ENCODE data around the gene PXT1.

Gene PXT1

GRCh38 chr6:36431197-36431596 lies 11.5 kb downstream of the PXT1 start:
- TF ChIP-seq, protein P1, sequence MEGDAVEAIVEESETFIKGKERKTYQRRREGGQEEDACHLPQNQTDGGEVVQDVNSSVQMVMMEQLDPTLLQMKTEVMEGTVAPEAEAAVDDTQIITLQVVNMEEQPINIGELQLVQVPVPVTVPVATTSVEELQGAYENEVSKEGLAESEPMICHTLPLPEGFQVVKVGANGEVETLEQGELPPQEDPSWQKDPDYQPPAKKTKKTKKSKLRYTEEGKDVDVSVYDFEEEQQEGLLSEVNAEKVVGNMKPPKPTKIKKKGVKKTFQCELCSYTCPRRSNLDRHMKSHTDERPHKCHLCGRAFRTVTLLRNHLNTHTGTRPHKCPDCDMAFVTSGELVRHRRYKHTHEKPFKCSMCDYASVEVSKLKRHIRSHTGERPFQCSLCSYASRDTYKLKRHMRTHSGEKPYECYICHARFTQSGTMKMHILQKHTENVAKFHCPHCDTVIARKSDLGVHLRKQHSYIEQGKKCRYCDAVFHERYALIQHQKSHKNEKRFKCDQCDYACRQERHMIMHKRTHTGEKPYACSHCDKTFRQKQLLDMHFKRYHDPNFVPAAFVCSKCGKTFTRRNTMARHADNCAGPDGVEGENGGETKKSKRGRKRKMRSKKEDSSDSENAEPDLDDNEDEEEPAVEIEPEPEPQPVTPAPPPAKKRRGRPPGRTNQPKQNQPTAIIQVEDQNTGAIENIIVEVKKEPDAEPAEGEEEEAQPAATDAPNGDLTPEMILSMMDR (IDR thresholded peaks at IDR 0.05; ENCODE audit: insufficient read depth, missing control alignments): no peak
- no peak for DNase-seq (ENCODE audit: insufficient read length, low spot score)
- FAIRE-seq: no peak

DNA sequence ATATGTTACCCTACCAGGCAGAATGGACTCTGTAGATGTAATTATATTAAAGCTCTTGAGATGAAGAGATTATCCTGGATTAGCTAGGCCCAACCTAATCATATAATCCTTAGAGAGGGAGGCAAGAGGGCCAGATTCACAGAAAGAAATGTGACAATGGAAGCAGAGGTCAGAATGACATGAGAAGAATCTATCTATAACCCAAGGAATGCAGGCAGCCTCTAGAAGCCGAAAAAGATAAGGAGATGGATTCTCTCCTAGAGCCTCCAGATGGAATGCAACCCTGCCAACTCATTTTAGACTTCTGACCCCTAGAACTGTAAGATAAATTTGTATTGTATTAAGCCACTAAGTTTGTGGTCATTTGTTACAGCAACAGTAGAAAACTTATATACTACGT lies 12.3 kb downstream of the PXT1 start:
- peak; percentile 45 for DNase-seq (ENCODE audit: insufficient read length, low spot score)
- FAIRE-seq: peak; percentile 94
- TF ChIP-seq, protein P1 (IDR thresholded peaks at IDR 0.05; ENCODE audit: insufficient read depth, missing control alignments): no peak

GRCh38 chr6:36428911-36429310 lies 13.7 kb downstream of the PXT1 start:
- DNase-seq (ENCODE audit: insufficient read length, low spot score): no peak
- TF ChIP-seq, protein P1 (IDR thresholded peaks at IDR 0.05; ENCODE audit: insufficient read depth, missing control alignments): no peak
- no peak for FAIRE-seq

DNA sequence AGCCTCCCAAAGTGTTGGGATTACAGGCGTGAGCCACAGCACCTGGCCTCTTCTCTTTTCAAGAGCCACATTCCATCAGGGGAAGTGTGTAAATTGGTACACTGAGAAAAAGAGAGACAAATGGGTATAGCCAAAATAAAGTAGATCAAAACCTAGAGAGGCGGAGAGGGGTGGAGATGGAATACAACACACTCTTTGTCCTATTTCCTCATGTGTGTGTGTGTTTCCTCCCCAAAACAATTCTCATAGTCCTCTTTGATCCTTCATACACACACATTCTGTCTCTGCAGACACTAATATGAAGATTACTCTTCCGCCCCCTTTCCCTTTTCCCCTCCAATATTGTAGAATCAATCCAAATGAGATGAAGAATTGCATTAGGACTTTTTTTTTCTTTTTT lies 16.0 kb downstream of the PXT1 start:
- TF ChIP-seq, protein P1 (IDR thresholded peaks at IDR 0.05; ENCODE audit: insufficient read depth, missing control alignments): no peak
- FAIRE-seq: no peak
- DNase-seq (ENCODE audit: insufficient read length, low spot score): no peak

- TF ChIP-seq, protein P1 (IDR thresholded peaks at IDR 0.05; ENCODE audit: insufficient read depth, missing control alignments): peak; percentile 56
- DNase-seq (ENCODE audit: insufficient read length, low spot score): peak; percentile 72
- FAIRE-seq: no peak
These were observed 19.4 kb downstream of the PXT1 start for GRCh38 chr6:36423101-36423824.

DNA sequence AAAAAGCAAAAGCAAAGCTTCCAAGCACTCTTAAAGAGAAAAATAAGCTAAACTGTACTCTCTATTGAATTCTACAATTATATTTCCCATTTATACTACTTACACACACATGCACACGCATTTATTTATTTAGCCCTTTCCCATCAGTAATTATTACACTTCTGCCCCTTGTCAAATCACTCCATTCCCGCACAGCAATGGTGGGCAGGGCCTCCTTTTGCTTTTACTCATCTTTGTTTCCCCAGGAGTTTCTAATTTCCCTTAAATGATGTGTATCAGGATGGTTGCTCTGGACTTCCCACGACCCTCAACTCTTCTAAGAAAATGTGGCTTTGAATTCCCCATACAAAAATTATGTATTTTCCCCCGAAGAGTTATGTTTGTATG lies 19.9 kb downstream of the PXT1 start:
- TF ChIP-seq, protein P1 (IDR thresholded peaks at IDR 0.05; ENCODE audit: insufficient read depth, missing control alignments): no peak
- DNase-seq (ENCODE audit: insufficient read length, low spot score) (no peak), FAIRE-seq (no peak)

- TF ChIP-seq, protein P1 (IDR thresholded peaks at IDR 0.05; ENCODE audit: insufficient read depth, missing control alignments): no peak
- FAIRE-seq (no peak), DNase-seq (ENCODE audit: insufficient read length, low spot score) (no peak)
These were observed 23.3 kb downstream of the PXT1 start for GRCh38 chr6:36419310-36419709.
